C4-2B (cell line): ENCODE measurements around the gene ANKS1B.

Experiments used
- CTCF ChIP-seq: fragments of 450-650 bp; conservative IDR thresholded peaks from 2 replicates; pipeline ENCODE4 v1.5.1; 2017; ENCODE audit warnings: mild to moderate bottlenecking
- ZFX ChIP-seq: fragments of 450-650 bp; IDR thresholded peaks from 2 replicates; pipeline ENCODE4 v1.6.1; 2017

- TF ChIP-seq CTCF: no peak
- TF ChIP-seq ZFX: no peak
Measured at GRCh38 chr12:99917711-99918402, 66.9 kb downstream of the ANKS1B start.
